Esophagus squamous epithelium (tissue), 4 donors: ENCODE measurements around the gene FFAR3.

Experiments used
- POLR2A ChIP-seq, 4 donors: fragments of 450-650 bp; IDR thresholded peaks; one replicate each; pipeline ENCODE4 v1.6.1; 2017; ENCODE audit warnings: antibody characterized with exemption in 4 of 4, mild to moderate bottlenecking in 4 of 4, moderate library complexity in 3 of 4
- TF ChIP-seq, protein P1 (sequence below), 6 experiments: fragments of 450-650 bp in 4 of 6; fragments of 200-600 bp in 2 of 6; sonication (generic) in 2 of 6; IDR thresholded peaks; one replicate each; pipeline ENCODE4 v1.5.1; 2016 to 2019; ENCODE audit warnings: antibody characterized with exemption in 6 of 6, mild to moderate bottlenecking in 4 of 6, moderate library complexity in 4 of 6

DNA sequence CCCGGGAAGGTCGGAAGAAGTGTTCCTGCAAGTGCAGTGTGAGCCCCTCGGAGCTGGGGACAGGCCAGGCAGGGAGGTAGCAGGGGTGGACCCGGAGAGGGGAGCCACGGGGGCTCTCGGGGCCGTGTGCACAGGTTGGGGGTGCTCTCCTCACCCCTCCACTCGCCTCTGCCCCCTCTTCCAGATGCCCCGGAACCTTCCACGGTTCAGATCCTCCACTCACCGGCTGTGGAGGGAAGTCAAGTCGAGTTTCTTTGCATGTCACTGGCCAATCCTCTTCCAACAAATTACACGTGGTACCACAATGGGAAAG, 20.3 kb upstream of the FFAR3 start:
- TF ChIP-seq, protein P1, sequence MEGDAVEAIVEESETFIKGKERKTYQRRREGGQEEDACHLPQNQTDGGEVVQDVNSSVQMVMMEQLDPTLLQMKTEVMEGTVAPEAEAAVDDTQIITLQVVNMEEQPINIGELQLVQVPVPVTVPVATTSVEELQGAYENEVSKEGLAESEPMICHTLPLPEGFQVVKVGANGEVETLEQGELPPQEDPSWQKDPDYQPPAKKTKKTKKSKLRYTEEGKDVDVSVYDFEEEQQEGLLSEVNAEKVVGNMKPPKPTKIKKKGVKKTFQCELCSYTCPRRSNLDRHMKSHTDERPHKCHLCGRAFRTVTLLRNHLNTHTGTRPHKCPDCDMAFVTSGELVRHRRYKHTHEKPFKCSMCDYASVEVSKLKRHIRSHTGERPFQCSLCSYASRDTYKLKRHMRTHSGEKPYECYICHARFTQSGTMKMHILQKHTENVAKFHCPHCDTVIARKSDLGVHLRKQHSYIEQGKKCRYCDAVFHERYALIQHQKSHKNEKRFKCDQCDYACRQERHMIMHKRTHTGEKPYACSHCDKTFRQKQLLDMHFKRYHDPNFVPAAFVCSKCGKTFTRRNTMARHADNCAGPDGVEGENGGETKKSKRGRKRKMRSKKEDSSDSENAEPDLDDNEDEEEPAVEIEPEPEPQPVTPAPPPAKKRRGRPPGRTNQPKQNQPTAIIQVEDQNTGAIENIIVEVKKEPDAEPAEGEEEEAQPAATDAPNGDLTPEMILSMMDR (IDR thresholded peaks at IDR 0.05): no peak
- no peak for TF ChIP-seq POLR2A (IDR thresholded peaks at IDR 0.05)
